22Rv1 (cell line): ENCODE data around the gene MGAT4C.

Experiments used
- ZFX ChIP-seq: fragments of 450-650 bp; IDR thresholded peaks from 2 replicates; pipeline ENCODE4 v1.6.1; 2017; ENCODE audit warnings: antibody characterized with exemption, borderline replicate concordance
- TF ChIP-seq, protein P1 (sequence below): fragments of 450-650 bp; IDR thresholded peaks from 2 replicates; pipeline ENCODE4 v1.5.1; 2017; ENCODE audit warnings: mild to moderate bottlenecking

DNA sequence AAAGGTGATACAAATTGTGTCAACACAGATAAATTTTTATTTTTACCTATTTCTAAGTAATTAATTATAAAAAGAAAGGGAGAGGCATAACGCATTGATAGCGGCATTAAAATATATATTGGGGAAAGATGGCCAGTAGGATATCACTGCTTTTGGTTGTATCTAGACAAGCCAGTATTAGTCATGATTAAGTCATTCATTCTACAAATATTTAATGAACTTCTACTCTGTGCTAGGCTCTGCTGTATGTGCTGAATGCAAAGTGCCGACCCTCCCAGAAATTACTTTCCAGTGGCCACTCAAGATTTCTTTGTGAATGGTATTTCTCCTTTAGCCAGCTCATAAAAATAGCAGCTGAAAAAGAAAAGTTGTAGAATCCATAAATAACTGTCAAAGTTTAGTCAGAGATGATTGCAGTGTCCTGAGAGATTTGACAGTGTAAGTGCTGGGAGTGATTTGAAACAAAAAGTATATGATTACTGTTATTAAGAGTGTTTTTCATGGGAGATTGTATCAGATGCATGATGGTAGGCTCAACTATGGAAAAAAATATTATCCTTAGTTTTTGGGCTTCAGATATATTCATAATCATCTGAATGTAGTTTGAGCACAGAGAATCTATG is 133.2 kb downstream of the MGAT4C start:
- TF ChIP-seq, protein P1, sequence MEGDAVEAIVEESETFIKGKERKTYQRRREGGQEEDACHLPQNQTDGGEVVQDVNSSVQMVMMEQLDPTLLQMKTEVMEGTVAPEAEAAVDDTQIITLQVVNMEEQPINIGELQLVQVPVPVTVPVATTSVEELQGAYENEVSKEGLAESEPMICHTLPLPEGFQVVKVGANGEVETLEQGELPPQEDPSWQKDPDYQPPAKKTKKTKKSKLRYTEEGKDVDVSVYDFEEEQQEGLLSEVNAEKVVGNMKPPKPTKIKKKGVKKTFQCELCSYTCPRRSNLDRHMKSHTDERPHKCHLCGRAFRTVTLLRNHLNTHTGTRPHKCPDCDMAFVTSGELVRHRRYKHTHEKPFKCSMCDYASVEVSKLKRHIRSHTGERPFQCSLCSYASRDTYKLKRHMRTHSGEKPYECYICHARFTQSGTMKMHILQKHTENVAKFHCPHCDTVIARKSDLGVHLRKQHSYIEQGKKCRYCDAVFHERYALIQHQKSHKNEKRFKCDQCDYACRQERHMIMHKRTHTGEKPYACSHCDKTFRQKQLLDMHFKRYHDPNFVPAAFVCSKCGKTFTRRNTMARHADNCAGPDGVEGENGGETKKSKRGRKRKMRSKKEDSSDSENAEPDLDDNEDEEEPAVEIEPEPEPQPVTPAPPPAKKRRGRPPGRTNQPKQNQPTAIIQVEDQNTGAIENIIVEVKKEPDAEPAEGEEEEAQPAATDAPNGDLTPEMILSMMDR = no peak
- TF ChIP-seq ZFX = no peak
